Testis (tissue), 3 donors: ENCODE measurements around the gene PLCH2. TPM values are rescaled to one million over a fixed set of nuclear protein-coding genes. Genes with fewer than 3 reads are reported as not detected.
A peak's percentile ranks its signal among the peaks of the same experiment; 100 is the strongest.

Source experiments
- DNase-seq: peaks from one replicate; pipeline ENCODE4 v3.0.0-alpha.2; 2019
- H3K27ac ChIP-seq, 2 donors: fragments of 200-600 bp; sonication (generic); one replicate each; pipeline ENCODE4 v1.5.1; 2019
- H3K27me3 ChIP-seq: fragments of 200-600 bp; sonication (generic); one replicate; pipeline ENCODE4 v1.5.1; 2019
- H3K36me3 ChIP-seq: fragments of 200-600 bp; sonication (generic); one replicate; pipeline ENCODE4 v1.5.1; 2017; ENCODE audit warnings: low read depth; ENCODE audit errors: missing control alignments
- H3K4me1 ChIP-seq: fragments of 200-600 bp; sonication (generic); one replicate; pipeline ENCODE4 v1.5.1; 2019
- H3K4me3 ChIP-seq, 2 donors: fragments of 200-600 bp; sonication (generic); one replicate each; pipeline ENCODE4 v1.5.1; 2017 to 2019
- H3K9me3 ChIP-seq: fragments of 200-600 bp; sonication (generic); one replicate; pipeline ENCODE4 v1.5.1; 2017
- CTCF ChIP-seq, 3 experiments: fragments of 450-650 bp in 2 of 3; fragments of 200-600 bp in 1 of 3; sonication (generic) in 1 of 3; IDR thresholded peaks; one replicate each; pipeline ENCODE4 v1.5.1; 2016 to 2019; ENCODE audit warnings: antibody characterized with exemption in 3 of 3, mild to moderate bottlenecking in 2 of 3, moderate library complexity in 1 of 3
- POLR2A ChIP-seq: fragments of 450-650 bp; IDR thresholded peaks from one replicate; pipeline ENCODE4 v1.6.1; 2017; ENCODE audit warnings: antibody characterized with exemption, mild to moderate bottlenecking, moderate library complexity
- WGBS, 2 donors: methylation state at CpG; one replicate each; pipeline ENCODE4 v1.1.5; 2018; 5-methylcytosine and 5-hydroxymethylcytosine counted together
- intact Hi-C: fragments of 100-400 bp; cut with DNase I; formaldehyde crosslinking; loops from one replicate; pipeline ENCODE4 v1.15.1; 2023; ENCODE audit warnings: low total_unique reads
- polyA plus RNA-seq: library from polyadenylated mRNA; stranded (reverse); fragments of 350-450 nt; fragmentation: Illumina TruSeq; extraction: RNeasy Lipid Tissue Mini Kit (QIAGEN cat#74804); gene quantifications from one replicate; pipeline ENCODE4 v1.2.3, GENCODE V29; 2014; ENCODE audit warnings: low read depth, low replicate concordance; ENCODE audit not compliant: insufficient read depth
- total RNA-seq, 2 donors: library from RNA; depleted of rRNA; stranded (reverse); fragments of >200 nt; gene quantifications; one replicate each; pipeline ENCODE4 v1.2.3, GENCODE V29; 2016

The PLCH2 gene
- total and polyA plus RNA-seq, 3 donors from 2014 or later = 2.7 to 6.5 (median 5.7) TPM

DNA sequence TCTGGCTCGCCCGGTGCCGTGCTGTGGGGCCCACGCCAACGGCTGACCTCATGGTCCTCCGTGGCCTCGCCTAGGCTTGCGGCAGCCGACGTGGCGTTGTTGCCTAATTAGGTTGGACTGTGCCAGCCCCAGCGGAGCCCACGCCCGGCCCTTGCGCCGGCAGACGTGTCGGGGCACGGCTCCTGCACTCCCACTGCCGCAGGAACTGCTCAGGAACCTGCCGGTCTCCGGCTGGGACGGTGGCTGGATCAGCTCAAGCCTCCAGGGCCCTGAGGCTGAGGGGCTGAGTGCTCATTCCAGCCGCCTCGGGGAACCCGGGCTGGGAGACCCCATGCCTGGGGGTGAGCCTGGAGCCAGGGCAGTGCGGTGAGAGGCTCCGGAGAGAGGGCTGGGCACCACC, 47.6 kb upstream of the PLCH2 start:
- H3K9me3 ChIP-seq = no peaks in the 10 kb centered on the region
- no peaks in the 10 kb centered on the region for H3K27me3 ChIP-seq
- H3K27ac ChIP-seq = no peak overlapping the region
- no peak for DNase-seq
- no peak overlapping the region for H3K4me3 ChIP-seq
- intact Hi-C loops = no loop called here
- TF ChIP-seq POLR2A (no peak), CTCF (IDR thresholded peaks at IDR 0.05) (no peak)
- no peaks in the 10 kb centered on the region for H3K36me3 ChIP-seq
- 90 to 94% methylated on average over 2 to 28 of the region's 28 CpGs for WGBS, 2 donors
- no peaks in the 10 kb centered on the region for H3K4me1 ChIP-seq

GRCh38 chr1:2429780-2430591, 46.1 kb upstream of the PLCH2 start:
- Histone ChIP-seq H3K27me3 (no peaks in the 10 kb centered on the region), H3K9me3 (no peaks in the 10 kb centered on the region), H3K4me3 (no peak overlapping the region), H3K27ac (no peak overlapping the region), H3K4me1 (no peaks in the 10 kb centered on the region), H3K36me3 (no peaks in the 10 kb centered on the region)
- DNase-seq = no peak
- WGBS, 2 donors = 85 to 95% methylated on average over 14 to 20 of the region's 20 CpGs
- intact Hi-C loops = no loop called here
- TF ChIP-seq CTCF (IDR thresholded peaks at IDR 0.05) = peak in 2 of 3 experiments; percentile 14 to 16
- no peak for TF ChIP-seq POLR2A

DNA sequence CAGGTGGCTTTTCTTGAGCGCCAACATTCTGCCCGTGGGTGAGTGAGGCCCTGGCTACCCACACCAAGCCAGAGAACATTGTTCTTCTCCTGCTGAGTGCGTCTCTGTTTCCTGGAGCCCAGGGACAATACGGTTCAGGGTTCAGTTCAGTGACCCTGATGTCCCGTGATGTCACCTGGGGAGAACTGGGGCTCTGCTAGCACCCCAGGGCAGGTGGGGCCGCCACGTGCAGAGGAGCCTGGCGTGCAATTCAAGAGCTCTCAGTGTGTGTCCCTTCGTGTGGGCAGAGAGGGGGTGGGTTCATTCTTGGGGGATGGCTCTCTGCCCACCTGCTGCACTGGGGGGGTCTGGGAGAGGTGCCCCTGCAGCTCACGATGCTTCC, 45.5 kb upstream of the PLCH2 start:
- 80 to 87% methylated on average over 1 to 10 of the region's 10 CpGs for whole genome bisulfite sequencing, 2 donors
- no peaks in the 10 kb centered on the region for H3K27me3 ChIP-seq
- no peak overlapping the region for H3K27ac ChIP-seq
- TF ChIP-seq CTCF (IDR thresholded peaks at IDR 0.05) = no peak
- TF ChIP-seq POLR2A = no peak
- intact Hi-C loops = no loop called here
- no peak for DNase-seq
- H3K4me3 ChIP-seq = no peak overlapping the region
- no peaks in the 10 kb centered on the region for H3K36me3 ChIP-seq
- H3K4me1 ChIP-seq = no peaks in the 10 kb centered on the region
- no peaks in the 10 kb centered on the region for H3K9me3 ChIP-seq

GRCh38 chr1:2431103-2431502, 45.0 kb upstream of the PLCH2 start:
- H3K27ac ChIP-seq = no peak overlapping the region
- no peaks in the 10 kb centered on the region for H3K36me3 ChIP-seq
- no peaks in the 10 kb centered on the region for H3K4me1 ChIP-seq
- H3K4me3 ChIP-seq = no peak overlapping the region
- intact Hi-C loops = no loop called here
- no peaks in the 10 kb centered on the region for H3K9me3 ChIP-seq
- TF ChIP-seq CTCF (IDR thresholded peaks at IDR 0.05) (no peak), POLR2A (no peak)
- no peaks in the 10 kb centered on the region for H3K27me3 ChIP-seq
- 46 to 64% methylated on average over 7 to 16 of the region's 16 CpGs for WGBS, 2 donors
- no peak for DNase-seq

DNA sequence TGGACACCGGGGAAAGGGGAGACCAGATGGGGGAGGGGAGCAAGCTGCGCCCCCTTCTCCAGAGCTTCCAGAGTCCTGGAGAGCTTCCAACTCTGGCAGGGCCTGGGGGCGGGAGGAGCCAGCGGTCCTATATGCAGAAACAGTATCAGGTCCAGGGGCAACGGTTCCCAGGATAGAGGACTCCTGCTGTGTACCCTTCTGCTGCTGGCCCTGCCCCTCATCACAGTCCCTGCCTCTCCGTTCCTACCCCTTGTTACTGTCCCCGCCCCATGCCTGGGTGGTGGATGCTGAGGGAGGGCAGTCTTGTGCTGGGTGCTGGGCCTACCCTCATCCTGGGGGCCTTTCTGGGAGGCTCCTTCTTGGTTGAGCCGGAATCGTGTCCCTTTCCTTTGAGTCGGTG, 44.6 kb upstream of the PLCH2 start:
- no peaks in the 10 kb centered on the region for H3K9me3 ChIP-seq
- TF ChIP-seq CTCF (IDR thresholded peaks at IDR 0.05) (no peak), POLR2A (no peak)
- no peaks in the 10 kb centered on the region for H3K36me3 ChIP-seq
- no peak overlapping the region for H3K27ac ChIP-seq
- H3K4me3 ChIP-seq = no peak overlapping the region
- intact Hi-C loops = no loop called here
- no peaks in the 10 kb centered on the region for H3K4me1 ChIP-seq
- H3K27me3 ChIP-seq = no peaks in the 10 kb centered on the region
- 65 to 66% methylated on average over 6 to 9 of the region's 10 CpGs for WGBS, 2 donors
- DNase-seq = no peak
